Nephron progenitor cell (in vitro differentiated cells): Measurements from ENCODE around the gene RGS11.

Experiments
- DNase-seq: peaks from one replicate; pipeline ENCODE4 v3.0.0; 2021
- H3K27ac Mint-ChIP-seq: 2 replicates; pipeline ENCODE4 v1.8.0; 2021; ENCODE audit warnings: mild to moderate bottlenecking, moderate library complexity, mixed read lengths
- H3K27me3 Mint-ChIP-seq: 2 replicates; pipeline ENCODE4 v1.8.0; 2021; ENCODE audit warnings: mild to moderate bottlenecking, low read depth, mixed read lengths; ENCODE audit not compliant: poor library complexity
- H3K36me3 Mint-ChIP-seq: 2 replicates; pipeline ENCODE4 v1.8.0; 2021; ENCODE audit warnings: low read depth, mixed read lengths
- H3K4me1 Mint-ChIP-seq: 2 replicates; pipeline ENCODE4 v1.8.0; 2021; ENCODE audit warnings: mixed read lengths
- H3K4me3 Mint-ChIP-seq: 2 replicates; pipeline ENCODE4 v1.8.0; 2021; ENCODE audit warnings: mild to moderate bottlenecking, moderate library complexity, mixed read lengths
- H3K9me3 Mint-ChIP-seq: 2 replicates; pipeline ENCODE4 v1.8.0; 2021; ENCODE audit warnings: mild to moderate bottlenecking, moderate library complexity, mixed read lengths
- CTCF ChIP-seq: fragments of 200-600 bp; sonication (generic); IDR thresholded peaks from 2 replicates; pipeline ENCODE4 v1.5.0; 2021; ENCODE audit warnings: antibody characterized with exemption

RGS11 gene

GRCh38 chr16:280005-280460, 4.3 kb upstream of the RGS11 start:
- peak; percentile 53 for DNase-seq
- Mint-ChIP-seq H3K36me3 (no peaks in the 10 kb centered on the region), H3K4me3 (peak overlapping the region; percentile 48), H3K27ac (no peak overlapping the region), H3K27me3 (peaks cover 64% of the 10 kb centered on the region), H3K9me3 (no peaks in the 10 kb centered on the region), H3K4me1 (no peaks in the 10 kb centered on the region)
- no peak for TF ChIP-seq CTCF

GRCh38 chr16:279531-279930, 3.8 kb upstream of the RGS11 start:
- Mint-ChIP-seq H3K9me3 (no peaks in the 10 kb centered on the region), H3K27me3 (peaks cover 69% of the 10 kb centered on the region), H3K4me1 (no peaks in the 10 kb centered on the region), H3K36me3 (no peaks in the 10 kb centered on the region), H3K4me3 (peak overlapping the region; percentile 48), H3K27ac (no peak overlapping the region)
- TF ChIP-seq CTCF, result no peak
- DNase-seq, result no peak

GRCh38 chr16:278863-279366, 3.2 kb upstream of the RGS11 start:
- Mint-ChIP-seq H3K4me3 (no peak overlapping the region), H3K4me1 (no peaks in the 10 kb centered on the region), H3K9me3 (no peaks in the 10 kb centered on the region), H3K27ac (no peak overlapping the region), H3K27me3 (peaks cover 75% of the 10 kb centered on the region), H3K36me3 (no peaks in the 10 kb centered on the region)
- no peak for DNase-seq
- TF ChIP-seq CTCF, result no peak

GRCh38 chr16:276426-277077, 808 bp upstream of the RGS11 start:
- no peak for DNase-seq
- no peak for TF ChIP-seq CTCF
- peak overlapping the region; percentile 76 for H3K4me3 Mint-ChIP-seq
- no peaks in the 10 kb centered on the region for H3K9me3 Mint-ChIP-seq
- H3K27ac Mint-ChIP-seq, result no peak overlapping the region
- peaks cover 79% of the 10 kb centered on the region for H3K27me3 Mint-ChIP-seq
- no peaks in the 10 kb centered on the region for H3K4me1 Mint-ChIP-seq
- H3K36me3 Mint-ChIP-seq, result no peaks in the 10 kb centered on the region

GRCh38 chr16:275041-275641, 603 bp downstream of the RGS11 start:
- peak overlapping the region; percentile 72 for H3K4me3 Mint-ChIP-seq
- H3K9me3 Mint-ChIP-seq, result no peaks in the 10 kb centered on the region
- peaks cover 74% of the 10 kb centered on the region for H3K27me3 Mint-ChIP-seq
- no peak overlapping the region for H3K27ac Mint-ChIP-seq
- H3K36me3 Mint-ChIP-seq, result no peaks in the 10 kb centered on the region
- TF ChIP-seq CTCF, result no peak
- DNase-seq, result peak; percentile 33
- H3K4me1 Mint-ChIP-seq, result no peaks in the 10 kb centered on the region
